Hepatocyte (in vitro differentiated cells): Measurements from ENCODE around the gene NCAM1. TPM values are rescaled to one million over a fixed set of nuclear protein-coding genes. Genes with fewer than 3 reads are reported as not detected.

ENCODE experiments used
- DNase-seq: peaks from one replicate; pipeline ENCODE4 v3.0.0-alpha.2; 2016; ENCODE audit warnings: low spot score
- H2AFZ ChIP-seq: fragments of 200-600 bp; sonication (generic); 2 replicates; pipeline ENCODE4 v1.6.0; 2016; ENCODE audit warnings: antibody characterized with exemption, mild to moderate bottlenecking
- H3K27ac ChIP-seq: fragments of 200-600 bp; sonication (generic); 2 replicates; pipeline ENCODE4 v1.5.1; 2016; ENCODE audit warnings: mild to moderate bottlenecking
- H3K27me3 ChIP-seq: fragments of 200-600 bp; sonication (generic); 2 replicates; pipeline ENCODE4 v1.6.1; 2016
- H3K36me3 ChIP-seq: fragments of 200-600 bp; sonication (generic); replicated peaks from 2 replicates; pipeline ENCODE4 v1.5.1; 2016; ENCODE audit warnings: low read depth; ENCODE audit not compliant: insufficient read depth
- H3K4me1 ChIP-seq: fragments of 200-600 bp; sonication (generic); 2 replicates; pipeline ENCODE4 v1.5.1; 2016; ENCODE audit warnings: mild to moderate bottlenecking, moderate library complexity; ENCODE audit not compliant: insufficient read depth
- H3K4me2 ChIP-seq: fragments of 200-600 bp; sonication (generic); 2 replicates; pipeline ENCODE4 v1.6.0; 2016
- H3K4me3 ChIP-seq: fragments of 200-600 bp; sonication (generic); 2 replicates; pipeline ENCODE4 v1.5.1; 2016; ENCODE audit warnings: mild to moderate bottlenecking
- H3K79me2 ChIP-seq: fragments of 200-600 bp; sonication (generic); 2 replicates; pipeline ENCODE4 v1.6.0; 2017; ENCODE audit warnings: mild to moderate bottlenecking
- H3K9me2 ChIP-seq: fragments of 200-600 bp; sonication (generic); replicated peaks from 2 replicates; pipeline ENCODE4 v1.6.0; 2017; ENCODE audit warnings: mild to moderate bottlenecking; ENCODE audit not compliant: insufficient read depth
- H3K9me3 ChIP-seq: fragments of 200-600 bp; sonication (generic); 2 replicates; pipeline ENCODE4 v1.5.1; 2016; ENCODE audit warnings: low read depth, mild to moderate bottlenecking
- H4K20me1 ChIP-seq: fragments of 200-600 bp; sonication (generic); 2 replicates; pipeline ENCODE4 v1.6.0; 2016; ENCODE audit warnings: mild to moderate bottlenecking; ENCODE audit not compliant: insufficient read depth, poor library complexity, severe bottlenecking
- EZH2 ChIP-seq: fragments of 200-600 bp; sonication (generic); IDR thresholded peaks from 2 replicates; pipeline ENCODE4 v1.6.1; 2016; ENCODE audit warnings: antibody characterized with exemption, mild to moderate bottlenecking, borderline replicate concordance
- EZH2phosphoT487 ChIP-seq: fragments of 200-600 bp; sonication (generic); IDR thresholded peaks from one replicate; pipeline ENCODE4 v1.6.1; 2018; ENCODE audit warnings: antibody characterized with exemption, mild to moderate bottlenecking, low read depth, moderate library complexity; ENCODE audit not compliant: unreplicated experiment, severe bottlenecking
- WGBS: methylation state at CpG from one replicate; pipeline ENCODE4 v1.1.6; 2016; ENCODE audit warnings: low lambda C conversion rate; ENCODE audit errors: missing lambda C conversion rate; 5-methylcytosine and 5-hydroxymethylcytosine counted together
- polyA plus RNA-seq: library from polyadenylated mRNA; unstranded; fragments of >200 nt; fragmentation: Nextera tagmentation; extraction: Ambion mirVana; gene quantifications from 2 replicates; pipeline ENCODE4 v1.2.1, GENCODE V29; 2016
- total RNA-seq: library from RNA; depleted of rRNA; stranded (reverse); fragments of >200 nt; gene quantifications from 2 replicates; pipeline ENCODE4 v1.2.3, GENCODE V29; 2014
- TF ChIP-seq, protein P1 (sequence below): fragments of 200-600 bp; sonication (generic); IDR thresholded peaks from 2 replicates; pipeline ENCODE4 v1.5.1; 2016; ENCODE audit warnings: antibody characterized with exemption, mild to moderate bottlenecking; ENCODE audit not compliant: poor library complexity

The NCAM1 gene
- total and polyA plus RNA-seq, 2 experiments from 2014 or later: 12.4 to 27.2 TPM

DNA sequence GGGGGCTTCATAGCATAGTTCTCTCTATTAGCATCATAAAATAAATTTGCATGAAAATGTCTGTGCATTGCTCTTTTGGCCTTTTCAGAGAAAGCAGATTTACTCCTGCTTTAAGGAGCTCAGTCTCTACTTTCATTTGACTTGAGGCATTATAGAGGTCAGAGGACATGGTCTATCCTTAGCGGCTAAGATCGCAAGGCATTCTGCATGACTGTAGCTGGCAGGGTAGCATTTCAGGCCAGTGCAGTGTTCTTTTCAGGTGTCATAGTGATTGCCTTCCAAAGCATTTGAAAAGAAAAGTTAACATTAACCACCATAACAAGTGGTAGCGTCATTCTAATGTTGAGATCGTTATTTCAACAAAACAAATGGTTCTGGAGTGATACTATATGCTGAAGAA, 126.5 kb downstream of the NCAM1 start:
- H3K4me3 ChIP-seq: no peak overlapping the region
- H3K36me3 ChIP-seq: no peaks in the 10 kb centered on the region
- DNase-seq: no peak
- no peak overlapping the region for H2AFZ ChIP-seq
- H3K27ac ChIP-seq: no peak overlapping the region
- H3K9me2 ChIP-seq: no peaks in the 10 kb centered on the region
- H3K4me2 ChIP-seq: no peak overlapping the region
- H4K20me1 ChIP-seq: no peaks in the 10 kb centered on the region
- no peaks in the 10 kb centered on the region for H3K9me3 ChIP-seq
- H3K4me1 ChIP-seq: peaks cover 3% of the 10 kb centered on the region
- WGBS: 79% methylated on average over 4 of the region's 4 CpGs
- H3K79me2 ChIP-seq: no peaks in the 10 kb centered on the region
- no peaks in the 10 kb centered on the region for H3K27me3 ChIP-seq
- TF ChIP-seq EZH2 (no peak), EZH2phosphoT487 (no peak)
- TF ChIP-seq, protein P1, sequence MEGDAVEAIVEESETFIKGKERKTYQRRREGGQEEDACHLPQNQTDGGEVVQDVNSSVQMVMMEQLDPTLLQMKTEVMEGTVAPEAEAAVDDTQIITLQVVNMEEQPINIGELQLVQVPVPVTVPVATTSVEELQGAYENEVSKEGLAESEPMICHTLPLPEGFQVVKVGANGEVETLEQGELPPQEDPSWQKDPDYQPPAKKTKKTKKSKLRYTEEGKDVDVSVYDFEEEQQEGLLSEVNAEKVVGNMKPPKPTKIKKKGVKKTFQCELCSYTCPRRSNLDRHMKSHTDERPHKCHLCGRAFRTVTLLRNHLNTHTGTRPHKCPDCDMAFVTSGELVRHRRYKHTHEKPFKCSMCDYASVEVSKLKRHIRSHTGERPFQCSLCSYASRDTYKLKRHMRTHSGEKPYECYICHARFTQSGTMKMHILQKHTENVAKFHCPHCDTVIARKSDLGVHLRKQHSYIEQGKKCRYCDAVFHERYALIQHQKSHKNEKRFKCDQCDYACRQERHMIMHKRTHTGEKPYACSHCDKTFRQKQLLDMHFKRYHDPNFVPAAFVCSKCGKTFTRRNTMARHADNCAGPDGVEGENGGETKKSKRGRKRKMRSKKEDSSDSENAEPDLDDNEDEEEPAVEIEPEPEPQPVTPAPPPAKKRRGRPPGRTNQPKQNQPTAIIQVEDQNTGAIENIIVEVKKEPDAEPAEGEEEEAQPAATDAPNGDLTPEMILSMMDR: no peak

- H3K4me1 ChIP-seq: no peaks in the 10 kb centered on the region
- H3K9me2 ChIP-seq: no peaks in the 10 kb centered on the region
- no peak overlapping the region for H3K4me2 ChIP-seq
- no peaks in the 10 kb centered on the region for H3K9me3 ChIP-seq
- H3K4me3 ChIP-seq: no peak overlapping the region
- H4K20me1 ChIP-seq: no peaks in the 10 kb centered on the region
- no peaks in the 10 kb centered on the region for H3K27me3 ChIP-seq
- H3K79me2 ChIP-seq: no peaks in the 10 kb centered on the region
- no peaks in the 10 kb centered on the region for H3K36me3 ChIP-seq
- no peak overlapping the region for H2AFZ ChIP-seq
- no peak for DNase-seq
- 71% methylated on average over 4 of the region's 4 CpGs for WGBS
- no peak overlapping the region for H3K27ac ChIP-seq
- TF ChIP-seq, protein P1: no peak
- TF ChIP-seq EZH2phosphoT487: no peak
- TF ChIP-seq EZH2: no peak
Observed at GRCh38 chr11:113090716-113091480, 129.7 kb downstream of the NCAM1 start.

DNA sequence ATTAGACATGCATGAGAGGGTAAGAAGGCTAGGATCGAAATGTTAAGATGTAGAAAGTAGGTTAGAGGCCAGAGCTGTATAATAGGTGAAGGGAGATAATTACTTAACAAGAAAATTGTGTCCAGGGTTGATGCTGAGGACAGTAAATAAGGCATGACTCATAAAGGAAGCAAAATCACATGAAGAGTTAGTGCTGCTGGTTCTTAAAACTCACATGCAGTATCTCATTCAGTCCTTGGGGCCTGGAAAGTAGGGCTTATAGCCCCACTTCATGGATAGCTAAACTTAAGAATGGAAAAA, 130.2 kb downstream of the NCAM1 start:
- Histone ChIP-seq H3K79me2 (no peaks in the 10 kb centered on the region), H3K9me2 (no peaks in the 10 kb centered on the region), H3K27me3 (no peaks in the 10 kb centered on the region), H3K4me3 (no peak overlapping the region), H3K4me2 (no peak overlapping the region), H3K36me3 (no peaks in the 10 kb centered on the region), H3K9me3 (no peaks in the 10 kb centered on the region), H3K27ac (no peak overlapping the region), H3K4me1 (no peaks in the 10 kb centered on the region), H4K20me1 (no peaks in the 10 kb centered on the region), H2AFZ (no peak overlapping the region)
- TF ChIP-seq, protein P1: no peak
- TF ChIP-seq EZH2: no peak
- TF ChIP-seq EZH2phosphoT487: no peak
- DNase-seq: peak; percentile 18
- 69% methylated on average over 1 of the region's 1 CpG for WGBS

DNA sequence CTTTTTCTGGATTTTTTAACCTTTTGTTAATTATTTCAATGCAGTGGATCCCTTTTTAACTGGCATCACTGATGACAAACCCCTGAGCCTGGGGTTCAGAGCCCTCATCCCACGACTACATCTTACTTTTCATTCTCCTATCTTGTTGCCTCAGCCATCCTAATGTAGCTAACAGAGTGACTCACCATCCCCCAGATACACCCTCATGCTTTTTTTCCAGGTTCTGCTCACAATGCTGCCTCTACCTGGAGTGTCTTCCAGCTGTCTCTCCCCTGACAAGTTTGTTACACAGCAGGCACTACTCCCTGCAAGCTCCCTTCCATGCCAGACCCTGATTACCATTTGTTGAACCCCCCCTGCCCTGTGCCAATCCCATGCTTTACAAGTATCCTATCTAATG, 135.4 kb downstream of the NCAM1 start:
- DNase-seq: no peak

More for the DNA sequence above, 135.4 kb downstream of the NCAM1 start:
- 14% methylated on average over 1 of the region's 1 CpG for WGBS
- Histone ChIP-seq H3K4me3 (no peak overlapping the region), H3K79me2 (peaks cover 2% of the 10 kb centered on the region), H4K20me1 (no peaks in the 10 kb centered on the region), H3K4me2 (no peak overlapping the region), H3K36me3 (no peaks in the 10 kb centered on the region), H3K9me2 (no peaks in the 10 kb centered on the region), H2AFZ (no peak overlapping the region), H3K27me3 (no peaks in the 10 kb centered on the region), H3K27ac (no peak overlapping the region), H3K9me3 (no peaks in the 10 kb centered on the region), H3K4me1 (no peaks in the 10 kb centered on the region)
- TF ChIP-seq, protein P1: no peak
